Measurements from ENCODE around the gene APMAP.

The APMAP gene

GRCh38 chr20:25024171-25024570 lies 31.6 kb upstream of the APMAP start:
- no peak for DNase-seq (ENCODE audit: low read depth)

GRCh38 chr20:25023356-25023755 lies 30.8 kb upstream of the APMAP start:
- DNase-seq (ENCODE audit: low read depth), result no peak

- DNase-seq (ENCODE audit: low read depth), result no peak
Measured at GRCh38 chr20:25022680-25023079, 30.1 kb upstream of the APMAP start.

GRCh38 chr20:25021336-25021735 lies 28.8 kb upstream of the APMAP start:
- no peak for DNase-seq (ENCODE audit: low read depth)

- DNase-seq (ENCODE audit: low read depth), result no peak
Measured at GRCh38 chr20:25020901-25021301, 28.4 kb upstream of the APMAP start.

GRCh38 chr20:25020345-25020744 lies 27.8 kb upstream of the APMAP start:
- DNase-seq (ENCODE audit: low read depth), result no peak

GRCh38 chr20:25019381-25020155 lies 27.0 kb upstream of the APMAP start:
- no peak for DNase-seq (ENCODE audit: low read depth)

GRCh38 chr20:25018841-25019240 lies 26.3 kb upstream of the APMAP start:
- DNase-seq (ENCODE audit: low read depth), result no peak

- DNase-seq (ENCODE audit: low read depth), result no peak
Measured at GRCh38 chr20:25018425-25018824, 25.9 kb upstream of the APMAP start.

- no peak for DNase-seq (ENCODE audit: low read depth)
Measured at GRCh38 chr20:25017257-25017803, 24.8 kb upstream of the APMAP start.

GRCh38 chr20:25016471-25016870 lies 23.9 kb upstream of the APMAP start:
- no peak for DNase-seq (ENCODE audit: low read depth)

GRCh38 chr20:25015986-25016385 lies 23.4 kb upstream of the APMAP start:
- DNase-seq (ENCODE audit: low read depth), result no peak

- DNase-seq (ENCODE audit: low read depth), result no peak
Measured at GRCh38 chr20:25014816-25015215, 22.3 kb upstream of the APMAP start.

GRCh38 chr20:25013478-25014380 lies 21.2 kb upstream of the APMAP start:
- no peak for DNase-seq (ENCODE audit: low read depth)

- no peak for DNase-seq (ENCODE audit: low read depth)
Measured at GRCh38 chr20:25012616-25013189, 20.2 kb upstream of the APMAP start.

- no peak for DNase-seq (ENCODE audit: low read depth)
Measured at GRCh38 chr20:25011831-25012241, 19.3 kb upstream of the APMAP start.

GRCh38 chr20:25011261-25011660 lies 18.7 kb upstream of the APMAP start:
- DNase-seq (ENCODE audit: low read depth), result no peak

- DNase-seq (ENCODE audit: low read depth), result no peak
Measured at GRCh38 chr20:25009218-25010145, 16.9 kb upstream of the APMAP start.

- no peak for DNase-seq (ENCODE audit: low read depth)
Measured at GRCh38 chr20:25008388-25009217, 16.1 kb upstream of the APMAP start.

- DNase-seq (ENCODE audit: low read depth), result no peak
Measured at GRCh38 chr20:25007491-25008305, 15.1 kb upstream of the APMAP start.

All from GM04503 (cell line).